ENCODE results near the gene CDKN2A. TPM values are rescaled to one million over a fixed set of nuclear protein-coding genes. Genes with fewer than 3 reads are reported as not detected.
"Not testable (repeated sequence)": the region's sequence is repeated elsewhere in the genome, so short reads cannot be mapped to it uniquely, and the experiment has no call there.

The CDKN2A gene
- total and polyA plus RNA-seq, 7 experiments from 2014 or later = 0.43 to 21.7 (median 0.95) TPM; not detected in 2

DNA sequence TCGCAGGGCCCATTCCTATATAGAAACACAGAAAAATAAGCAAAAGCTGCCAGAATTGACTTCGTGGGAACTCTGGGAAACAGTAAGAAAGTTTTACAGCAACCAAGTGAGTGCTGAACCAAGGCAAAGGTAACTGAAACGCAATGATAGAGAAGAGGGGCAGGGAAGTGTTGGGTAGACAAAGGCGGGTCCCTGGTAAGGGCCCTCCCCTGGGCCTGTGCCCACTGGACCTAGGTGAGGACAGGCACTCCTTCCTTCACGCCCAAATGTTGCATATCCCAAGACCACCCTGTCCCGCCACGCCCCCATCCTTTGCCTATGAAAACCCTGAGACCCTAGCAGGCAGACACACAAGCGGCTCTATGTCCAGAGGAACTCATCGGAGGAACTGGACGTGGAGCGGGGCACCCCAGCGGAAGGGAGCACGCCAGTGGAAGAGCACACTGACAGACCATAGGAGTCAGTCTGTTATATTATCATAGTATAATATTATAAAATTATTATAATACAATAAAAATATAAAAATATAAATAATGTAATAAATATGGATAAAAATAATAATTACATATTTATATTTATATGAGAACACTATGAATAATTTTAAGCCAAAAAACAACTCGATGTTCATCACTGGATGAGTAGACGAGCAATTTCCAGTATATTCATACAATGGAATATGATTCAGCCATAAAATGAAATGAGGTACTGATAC, 27.9 kb downstream of the CDKN2A start:
- Mint-ChIP-seq H3K27ac (peak overlapping the region in 6 of 9 donors; percentile 29 to 86 (median 74)), H3K27me3 (peaks cover 91 to 96% (median 95%) of the 10 kb centered on the region in 5 donors), H3K4me1 (peaks cover 11 to 37% (median 28%) of the 10 kb centered on the region in 7 donors), H3K4me3 (peak overlapping the region in 7 of 10 donors; percentile 2 to 64 (median 20)), H3K9me3 (peaks cover 9 to 89% (median 49%) of the 10 kb centered on the region in 11 donors), H3K36me3 (peaks cover 0 to 32% (median 22%) of the 10 kb centered on the region in 5 donors)
- intact Hi-C loops (cut with micrococcal nuclease) = loop anchor here (5.0 kb wide), 2 partner anchors 44 to 134 kb away; no protein-coding TSS in a partner anchor
- peaks cover 62 to 72% of the 10 kb centered on the region in 2 donors for H3K27me3 ChIP-seq (ENCODE audit: control insufficient read depth in 2 of 2, insufficient read depth in 2 of 2, low read length in 2 of 2)
- ATAC-seq (no peak), DNase-seq (no peak)
- ChIA-PET CTCF (interaction anchor here (1.0 kb wide), 1 partner anchor 72 kb away, joined by 3 read pairs; no protein-coding TSS in a partner anchor), POLR2A (interaction anchor here (0.5 kb wide), 1 partner anchor 19 kb away, joined by 3 read pairs; no protein-coding TSS in a partner anchor)
- no peak overlapping the region for H3K27ac ChIP-seq (ENCODE audit: low read depth, low read length)
- H3K4me3 ChIP-seq (ENCODE audit: low read length) = no peak overlapping the region
- peaks cover 10 to 18% of the 10 kb centered on the region in 2 donors for H3K4me1 ChIP-seq (ENCODE audit: control insufficient read depth in 2 of 2, insufficient read depth in 2 of 2, low read length in 2 of 2)
- peaks cover 0 to 37% (median 5%) of the 10 kb centered on the region in 3 experiments for H3K9me3 ChIP-seq (ENCODE audit: control insufficient read depth in 2 of 3, low read length in 3 of 3)
- no peaks in the 10 kb centered on the region for H3K36me3 ChIP-seq (ENCODE audit: control insufficient read depth in 2 of 3, insufficient read depth in 3 of 3, low read length in 3 of 3)

DNA sequence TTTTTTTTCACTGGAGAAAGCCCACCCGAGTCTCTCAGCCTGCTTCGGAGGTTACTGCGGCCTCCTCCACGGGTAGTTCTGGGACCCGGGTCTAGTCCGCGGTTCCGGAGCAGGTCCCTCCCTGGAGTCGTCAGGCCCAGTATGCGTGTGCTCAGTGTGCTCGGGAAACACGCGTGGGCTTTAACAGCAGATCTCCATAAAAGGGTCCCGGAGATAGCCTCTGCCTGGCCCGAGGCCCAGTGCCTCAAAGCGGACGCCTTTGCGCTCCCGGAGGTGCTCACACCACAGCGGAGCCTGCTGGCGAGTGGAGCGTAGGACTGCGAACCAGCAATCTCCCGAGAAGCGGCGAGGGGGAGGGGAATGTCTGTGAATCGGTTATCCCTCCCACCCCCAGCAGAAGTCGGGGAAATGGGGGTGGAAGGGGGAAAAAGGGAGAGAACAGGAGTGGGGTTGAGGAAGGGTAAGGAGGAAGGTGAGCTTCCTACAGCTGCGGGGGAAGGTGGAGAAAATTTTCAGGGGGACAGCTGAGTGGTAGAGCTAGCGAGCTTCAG, 28.7 kb downstream of the CDKN2A start:
- H3K27me3 Mint-ChIP-seq = peaks cover 89 to 94% (median 94%) of the 10 kb centered on the region in 5 donors
- H3K27ac ChIP-seq (ENCODE audit: low read depth, low read length) = no peak overlapping the region
- H3K27me3 ChIP-seq (ENCODE audit: control insufficient read depth in 2 of 2, insufficient read depth in 2 of 2, low read length in 2 of 2) = peaks cover 56 to 66% of the 10 kb centered on the region in 2 donors
- peak; percentile 75 for ATAC-seq
- peaks cover 8 to 83% (median 47%) of the 10 kb centered on the region in 11 donors for H3K9me3 Mint-ChIP-seq
- H3K4me1 Mint-ChIP-seq = peaks cover 9 to 35% (median 25%) of the 10 kb centered on the region in 7 donors
- H3K9me3 ChIP-seq (ENCODE audit: control insufficient read depth in 2 of 3, low read length in 3 of 3) = peaks cover 0 to 37% (median 5%) of the 10 kb centered on the region in 3 experiments
- ChIA-PET CTCF (interaction anchor here (1.0 kb wide), 1 partner anchor 73 kb away, joined by 3 read pairs; no protein-coding TSS in a partner anchor), POLR2A (interaction anchor here (0.5 kb wide), 1 partner anchor 18 kb away, joined by 3 read pairs; no protein-coding TSS in a partner anchor)
- H3K36me3 Mint-ChIP-seq = peaks cover 0 to 28% (median 19%) of the 10 kb centered on the region in 5 donors
- H3K27ac Mint-ChIP-seq = peak overlapping the region in 5 of 9 donors; percentile 1 to 78 (median 61)
- intact Hi-C loops (cut with micrococcal nuclease) = loop anchor here (1.0 to 5.0 kb wide), 6 partner anchors 29 to 151 kb away; partner anchors contain the start of genes CDKN2A (in 1 of the 2), CDKN2B (in 1 of the 2) and CDKN2B-AS1 (in 1 of the 2)
- H3K4me3 ChIP-seq (ENCODE audit: low read length) = peak overlapping the region; percentile 33
- peak in 1 of 9 donors; percentile 53 for DNase-seq
- peaks cover 10 to 18% of the 10 kb centered on the region in 2 donors for H3K4me1 ChIP-seq (ENCODE audit: control insufficient read depth in 2 of 2, insufficient read depth in 2 of 2, low read length in 2 of 2)
- H3K4me3 Mint-ChIP-seq = peak overlapping the region in 9 of 10 donors; percentile 1 to 81 (median 57)
- H3K36me3 ChIP-seq (ENCODE audit: control insufficient read depth in 2 of 3, insufficient read depth in 3 of 3, low read length in 3 of 3) = no peaks in the 10 kb centered on the region

DNA sequence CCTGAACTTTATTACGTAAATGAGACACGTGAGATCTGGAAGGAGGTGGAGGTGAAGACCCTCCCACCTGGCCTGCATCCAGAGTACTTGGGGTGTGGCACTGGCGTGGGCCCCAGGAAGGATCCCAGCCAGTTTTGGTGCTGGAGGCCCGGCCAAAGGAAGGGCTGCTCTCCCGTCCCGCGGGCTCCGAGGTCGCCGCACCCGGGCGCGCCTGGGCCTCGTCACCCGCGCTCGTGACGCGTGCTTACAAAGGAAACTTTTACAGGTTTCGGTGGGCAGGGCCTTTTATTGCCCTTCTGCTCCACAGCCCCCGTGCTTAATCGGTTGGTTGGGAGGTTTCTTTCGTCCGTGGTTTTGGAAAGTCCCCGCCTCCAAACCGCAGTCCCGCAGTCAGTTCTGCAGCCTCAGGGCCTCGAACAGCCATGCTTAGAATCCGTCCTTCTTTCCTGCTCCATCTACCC, 29.2 kb downstream of the CDKN2A start:
- DNase-seq (peak in 6 of 9 donors; percentile 29 to 70 (median 42)), ATAC-seq (peak; percentile 80)
- peak overlapping the region; percentile 33 for H3K4me3 ChIP-seq (ENCODE audit: low read length)
- H3K36me3 ChIP-seq (ENCODE audit: control insufficient read depth in 2 of 3, insufficient read depth in 3 of 3, low read length in 3 of 3) = no peaks in the 10 kb centered on the region
- no peak overlapping the region for H3K27ac ChIP-seq (ENCODE audit: low read depth, low read length)
- Mint-ChIP-seq H3K27ac (peak overlapping the region in 3 of 9 donors; percentile 65 to 78 (median 74)), H3K9me3 (peaks cover 8 to 77% (median 41%) of the 10 kb centered on the region in 11 donors), H3K36me3 (peaks cover 0 to 25% (median 19%) of the 10 kb centered on the region in 5 donors), H3K4me1 (peaks cover 9 to 35% (median 25%) of the 10 kb centered on the region in 7 donors), H3K4me3 (peak overlapping the region; percentile 1 to 81 (median 54)), H3K27me3 (peaks cover 84 to 94% (median 92%) of the 10 kb centered on the region in 5 donors)
- H3K9me3 ChIP-seq (ENCODE audit: control insufficient read depth in 2 of 3, low read length in 3 of 3) = peaks cover 0 to 33% (median 5%) of the 10 kb centered on the region in 3 experiments
- ChIA-PET POLR2A (no interaction called here), CTCF (no interaction called here)
- intact Hi-C loops (cut with micrococcal nuclease) = loop anchor here (1.0 to 5.0 kb wide), 6 partner anchors 30 to 151 kb away; partner anchors contain the start of genes CDKN2A (in 1 of the 2), CDKN2B (in 1 of the 2) and CDKN2B-AS1 (in 1 of the 2)
- peaks cover 51 to 64% of the 10 kb centered on the region in 2 donors for H3K27me3 ChIP-seq (ENCODE audit: control insufficient read depth in 2 of 2, insufficient read depth in 2 of 2, low read length in 2 of 2)
- peaks cover 10 to 18% of the 10 kb centered on the region in 2 donors for H3K4me1 ChIP-seq (ENCODE audit: control insufficient read depth in 2 of 2, insufficient read depth in 2 of 2, low read length in 2 of 2)

GRCh38 chr9:21961569-21961968, 32.6 kb downstream of the CDKN2A start:
- intact Hi-C loops (cut with micrococcal nuclease) = no loop called here
- no peak overlapping the region for H3K27ac Mint-ChIP-seq
- H3K4me3 Mint-ChIP-seq = no peak overlapping the region
- H3K4me1 Mint-ChIP-seq = peaks cover under 1 to 21% (median 16%) of the 10 kb centered on the region in 7 donors
- H3K27me3 Mint-ChIP-seq = peaks cover 50 to 73% (median 65%) of the 10 kb centered on the region in 5 donors
- ATAC-seq (no peak), DNase-seq (no peak)
- H3K9me3 Mint-ChIP-seq = peaks cover 1 to 43% (median 13%) of the 10 kb centered on the region in 11 donors
- H3K9me3 ChIP-seq (ENCODE audit: control insufficient read depth in 2 of 3, low read length in 3 of 3) = peaks cover 0 to 6% (median 0%) of the 10 kb centered on the region in 3 experiments
- no peaks in the 10 kb centered on the region for H3K36me3 ChIP-seq (ENCODE audit: control insufficient read depth in 2 of 3, insufficient read depth in 3 of 3, low read length in 3 of 3)
- peaks cover 10 to 18% of the 10 kb centered on the region in 2 donors for H3K4me1 ChIP-seq (ENCODE audit: control insufficient read depth in 2 of 2, insufficient read depth in 2 of 2, low read length in 2 of 2)
- peaks cover 23 to 32% of the 10 kb centered on the region in 2 donors for H3K27me3 ChIP-seq (ENCODE audit: control insufficient read depth in 2 of 2, insufficient read depth in 2 of 2, low read length in 2 of 2)
- ChIA-PET CTCF (no interaction called here), POLR2A (no interaction called here)
- H3K4me3 ChIP-seq (ENCODE audit: low read length) = no peak overlapping the region
- peaks cover 0 to 18% (median 0%) of the 10 kb centered on the region in 5 donors for H3K36me3 Mint-ChIP-seq
- no peak overlapping the region for H3K27ac ChIP-seq (ENCODE audit: low read depth, low read length)

DNA sequence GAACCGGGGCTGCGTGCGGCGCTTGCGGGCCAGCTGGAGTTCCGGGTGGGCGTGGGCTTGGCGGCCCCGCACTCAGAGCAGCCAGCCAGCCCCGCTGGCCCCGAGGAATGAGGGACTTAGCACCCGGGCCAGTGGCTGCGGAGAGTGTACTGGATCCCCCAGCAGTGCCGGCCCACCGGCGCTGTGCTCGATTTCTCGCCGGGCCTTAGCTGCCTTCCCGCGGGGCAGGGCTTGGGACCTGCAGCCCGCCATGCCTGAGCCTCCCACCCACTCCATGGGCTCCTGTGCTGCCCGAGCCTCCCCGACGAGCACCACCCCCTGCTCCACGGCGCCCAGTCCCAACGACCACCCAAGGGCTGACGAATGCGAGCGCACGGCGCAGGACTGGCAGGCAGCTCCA, 34.9 kb downstream of the CDKN2A start:
- ATAC-seq; H3K4me3 Mint-ChIP-seq; H3K4me1 Mint-ChIP-seq; H3K27ac ChIP-seq (ENCODE audit: low read depth, low read length); H3K4me3 ChIP-seq (ENCODE audit: low read length); CTCF ChIA-PET; intact Hi-C loops (cut with micrococcal nuclease); H3K36me3 ChIP-seq (ENCODE audit: control insufficient read depth in 2 of 3, insufficient read depth in 3 of 3, low read length in 3 of 3); H3K27ac Mint-ChIP-seq; DNase-seq; POLR2A ChIA-PET; H3K9me3 ChIP-seq (ENCODE audit: control insufficient read depth in 2 of 3, low read length in 3 of 3); H3K4me1 ChIP-seq (ENCODE audit: control insufficient read depth in 2 of 2, insufficient read depth in 2 of 2, low read length in 2 of 2): not testable (repeated sequence)
- Mint-ChIP-seq H3K36me3 (peaks cover 0 to 12% (median 0%) of the 10 kb centered on the region in 5 donors), H3K27me3 (peaks cover 33 to 59% (median 42%) of the 10 kb centered on the region in 5 donors), H3K9me3 (peaks cover 0 to 23% (median 9%) of the 10 kb centered on the region in 11 donors)
- peaks cover 9 to 10% of the 10 kb centered on the region in 2 donors for H3K27me3 ChIP-seq (ENCODE audit: control insufficient read depth in 2 of 2, insufficient read depth in 2 of 2, low read length in 2 of 2)

- ATAC-seq = no peak
- H3K36me3 Mint-ChIP-seq = peaks cover 0 to 12% (median 0%) of the 10 kb centered on the region in 5 donors
- Histone ChIP-seq H3K27ac (ENCODE audit: low read depth, low read length) (no peak overlapping the region), H3K9me3 (ENCODE audit: control insufficient read depth in 2 of 3, low read length in 3 of 3) (no peaks in the 10 kb centered on the region), H3K4me3 (ENCODE audit: low read length) (no peak overlapping the region), H3K27me3 (ENCODE audit: control insufficient read depth in 2 of 2, insufficient read depth in 2 of 2, low read length in 2 of 2) (peaks cover 6 to 7% of the 10 kb centered on the region in 2 donors), H3K4me1 (ENCODE audit: control insufficient read depth in 2 of 2, insufficient read depth in 2 of 2, low read length in 2 of 2) (no peaks in the 10 kb centered on the region), H3K36me3 (ENCODE audit: control insufficient read depth in 2 of 3, insufficient read depth in 3 of 3, low read length in 3 of 3) (no peaks in the 10 kb centered on the region)
- DNase-seq = no peak
- H3K27ac Mint-ChIP-seq = no peak overlapping the region
- intact Hi-C loops (cut with micrococcal nuclease) = no loop called here
- peaks cover 0 to 20% (median 9%) of the 10 kb centered on the region in 11 donors for H3K9me3 Mint-ChIP-seq
- H3K4me1 Mint-ChIP-seq = no peaks in the 10 kb centered on the region
- CTCF ChIA-PET = no interaction called here
- H3K4me3 Mint-ChIP-seq = no peak overlapping the region
- H3K27me3 Mint-ChIP-seq = peaks cover 28 to 56% (median 41%) of the 10 kb centered on the region in 5 donors
- POLR2A ChIA-PET = no interaction called here
These were observed 35.4 kb downstream of the CDKN2A start for GRCh38 chr9:21958833-21959232.
